K562 (cell line): ENCODE data around the gene FSCN2.

Source experiments
- E2F4 ChIP-seq: sonication (generic); formaldehyde crosslinking; IDR thresholded peaks from 2 replicates; pipeline ENCODE4 v1.8.0; 2022; ENCODE audit warnings: mild to moderate bottlenecking, low read depth, missing genetic modification reagents
- E2F5 ChIP-seq: sonication (generic); formaldehyde crosslinking; IDR thresholded peaks from 2 replicates; pipeline ENCODE4 v1.8.0; 2022; ENCODE audit warnings: mild to moderate bottlenecking, missing genetic modification reagents
- IRF2 ChIP-seq: sonication (generic); formaldehyde crosslinking; IDR thresholded peaks from 2 replicates; pipeline ENCODE4 v1.8.1; 2022; ENCODE audit warnings: mild to moderate bottlenecking, missing genetic modification reagents
- RAD21 ChIP-seq, 2 experiments: fragments of 250-450 bp in 1 of 2; fragments of 450-650 bp in 1 of 2; sonication (Bioruptor Pico) in 1 of 2; formaldehyde crosslinking in 1 of 2; IDR thresholded peaks in 1 of 2; conservative IDR thresholded peaks in 1 of 2; 2 replicates each; pipeline versions ENCODE4 v1.4.0 to v1.8.0; 2020 to 2022; ENCODE audit warnings: mild to moderate bottlenecking in 2 of 2, moderate library complexity in 1 of 2

GRCh38 chr17:81499601-81499970 lies 28.6 kb upstream of the FSCN2 start:
- no peak for TF ChIP-seq E2F5
- no peak for TF ChIP-seq E2F4 (CRISPR knock-in tag)
- TF ChIP-seq RAD21 (CRISPR knock-in tag; conservative IDR thresholded peaks at IDR 0.05 in 1 of 2, IDR thresholded peaks at IDR 0.05 in 1 of 2), result no peak
- TF ChIP-seq IRF2, result no peak
